IMR-90 (cell line): Measurements from ENCODE around the gene GRIFIN.

Source experiments
- BHLHE40 ChIP-seq: fragments of 150-350 bp; IDR thresholded peaks from 2 replicates; pipeline ENCODE4 v1.6.1; 2016; ENCODE audit warnings: mild to moderate bottlenecking, low read depth, low read length
- CEBPB ChIP-seq: IDR thresholded peaks from 2 replicates; pipeline ENCODE4 v1.6.1; 2012; ENCODE audit warnings: low read depth, low read length, improper control_type of control experiment
- ELK1 ChIP-seq: fragments of 150-350 bp; IDR thresholded peaks from 2 replicates; pipeline ENCODE4 v1.6.1; 2016; ENCODE audit warnings: low read depth, mild to moderate bottlenecking, low read length, moderate library complexity, borderline replicate concordance
- FOS ChIP-seq: fragments of 150-350 bp; IDR thresholded peaks from 2 replicates; pipeline ENCODE4 v1.6.1; 2016; ENCODE audit warnings: low read depth, low read length
- MAFK ChIP-seq: IDR thresholded peaks from 2 replicates; pipeline ENCODE4 v1.6.1; 2012; ENCODE audit warnings: low read depth, low read length, improper control_type of control experiment
- MXI1 ChIP-seq: IDR thresholded peaks from 2 replicates; pipeline ENCODE4 v1.6.1; 2012; ENCODE audit warnings: low read depth, mild to moderate bottlenecking, low read length, moderate library complexity, borderline replicate concordance
- NFE2L2 ChIP-seq: fragments of 150-350 bp; IDR thresholded peaks from 2 replicates; pipeline ENCODE4 v1.6.1; 2016; ENCODE audit warnings: low read depth, mild to moderate bottlenecking, low read length
- POLR2A ChIP-seq: IDR thresholded peaks from 2 replicates; pipeline ENCODE4 v1.6.1; 2012; ENCODE audit warnings: mild to moderate bottlenecking, low read depth, low read length
- RAD21 ChIP-seq: IDR thresholded peaks from 2 replicates; pipeline ENCODE4 v1.6.1; 2012; ENCODE audit warnings: low read length, improper control_type of control experiment
- RFX5 ChIP-seq: IDR thresholded peaks from 2 replicates; pipeline ENCODE4 v1.8.0; 2012; ENCODE audit warnings: low read depth, mild to moderate bottlenecking, low read length, moderate library complexity
- SMC3 ChIP-seq: fragments of 150-350 bp; IDR thresholded peaks from 2 replicates; pipeline ENCODE4 v1.6.1; 2016; ENCODE audit warnings: low read depth, mild to moderate bottlenecking, antibody characterized with exemption, low read length, moderate library complexity
- TF ChIP-seq, protein P1 (sequence below): conservative IDR thresholded peaks from 2 replicates; pipeline ENCODE4 v1.5.1; 2012; ENCODE audit warnings: mild to moderate bottlenecking, low read depth, low read length, improper control_type of control experiment
- TF ChIP-seq, protein P2 (sequence below): fragments of 150-350 bp; IDR thresholded peaks from 2 replicates; pipeline ENCODE4 v1.6.1; 2017; ENCODE audit warnings: mild to moderate bottlenecking, antibody characterized with exemption, low read length, low read depth

GRCh38 chr7:2460188-2460587 lies 16.0 kb downstream of the GRIFIN start:
- TF ChIP-seq MXI1 (no peak), POLR2A (no peak), RAD21 (no peak), CEBPB (no peak), RFX5 (no peak), NFE2L2 (no peak), SMC3 (no peak), FOS (no peak), BHLHE40 (no peak), MAFK (no peak), ELK1 (no peak)
- TF ChIP-seq, protein P1, sequence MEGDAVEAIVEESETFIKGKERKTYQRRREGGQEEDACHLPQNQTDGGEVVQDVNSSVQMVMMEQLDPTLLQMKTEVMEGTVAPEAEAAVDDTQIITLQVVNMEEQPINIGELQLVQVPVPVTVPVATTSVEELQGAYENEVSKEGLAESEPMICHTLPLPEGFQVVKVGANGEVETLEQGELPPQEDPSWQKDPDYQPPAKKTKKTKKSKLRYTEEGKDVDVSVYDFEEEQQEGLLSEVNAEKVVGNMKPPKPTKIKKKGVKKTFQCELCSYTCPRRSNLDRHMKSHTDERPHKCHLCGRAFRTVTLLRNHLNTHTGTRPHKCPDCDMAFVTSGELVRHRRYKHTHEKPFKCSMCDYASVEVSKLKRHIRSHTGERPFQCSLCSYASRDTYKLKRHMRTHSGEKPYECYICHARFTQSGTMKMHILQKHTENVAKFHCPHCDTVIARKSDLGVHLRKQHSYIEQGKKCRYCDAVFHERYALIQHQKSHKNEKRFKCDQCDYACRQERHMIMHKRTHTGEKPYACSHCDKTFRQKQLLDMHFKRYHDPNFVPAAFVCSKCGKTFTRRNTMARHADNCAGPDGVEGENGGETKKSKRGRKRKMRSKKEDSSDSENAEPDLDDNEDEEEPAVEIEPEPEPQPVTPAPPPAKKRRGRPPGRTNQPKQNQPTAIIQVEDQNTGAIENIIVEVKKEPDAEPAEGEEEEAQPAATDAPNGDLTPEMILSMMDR: no peak
- TF ChIP-seq, protein P2, sequence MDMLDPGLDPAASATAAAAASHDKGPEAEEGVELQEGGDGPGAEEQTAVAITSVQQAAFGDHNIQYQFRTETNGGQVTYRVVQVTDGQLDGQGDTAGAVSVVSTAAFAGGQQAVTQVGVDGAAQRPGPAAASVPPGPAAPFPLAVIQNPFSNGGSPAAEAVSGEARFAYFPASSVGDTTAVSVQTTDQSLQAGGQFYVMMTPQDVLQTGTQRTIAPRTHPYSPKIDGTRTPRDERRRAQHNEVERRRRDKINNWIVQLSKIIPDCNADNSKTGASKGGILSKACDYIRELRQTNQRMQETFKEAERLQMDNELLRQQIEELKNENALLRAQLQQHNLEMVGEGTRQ: no peak
